CD4-positive, alpha-beta T cell (primary cell): ENCODE results near the gene CIRBP. TPM values are rescaled to one million over a fixed set of nuclear protein-coding genes. Genes with fewer than 3 reads are reported as not detected.

ENCODE experiments used
- ATAC-seq: fragments of 200-7000 bp; cut with Tn5 transposase; one replicate; pipeline ENCODE4 v1.10.0; 2022; ENCODE audit warnings: mild to moderate bottlenecking; ENCODE audit not compliant: poor library complexity
- CTCF ChIA-PET: fragments of 350-600 bp; sonication (Branson Sonifier 250); formaldehyde crosslinking; loops from one replicate; lab custom pipeline; 2021; ENCODE audit warnings: antibody characterized with exemption, inconsistent platforms; lab: Charles Lee
- POLR2A ChIA-PET: fragments of 350-600 bp; sonication (Branson Sonifier 250); formaldehyde crosslinking; loops from one replicate; lab custom pipeline; 2021; ENCODE audit warnings: antibody characterized with exemption, inconsistent platforms; lab: Charles Lee
- DNase-seq, 14 experiments: peaks; one replicate each; pipeline ENCODE4 v3.0.0-alpha.2; 2013 to 2020; ENCODE audit warnings: mixed read lengths in 2 of 14
- H3K27ac ChIP-seq, 2 donors: one replicate each; pipeline versions ENCODE4 v1.5.1 to v1.7.0; 2013; ENCODE audit warnings: low read length in 2 of 2, low read depth in 1 of 2, mild to moderate bottlenecking in 1 of 2
- H3K27me3 ChIP-seq, 2 experiments: 1 replicate in 1 of 2; 2 replicates in 1 of 2; pipeline versions ENCODE4 v1.6.1 to v1.7.0; 2013; ENCODE audit warnings: low read length in 2 of 2, control low read depth in 1 of 2, mild to moderate bottlenecking in 1 of 2, moderate library complexity in 1 of 2; ENCODE audit not compliant: insufficient read depth in 2 of 2, control insufficient read depth in 1 of 2
- H3K36me3 ChIP-seq: one replicate; pipeline ENCODE4 v1.6.1; 2013; ENCODE audit warnings: low read length, control low read depth; ENCODE audit not compliant: insufficient read depth
- H3K4me1 ChIP-seq: one replicate; pipeline ENCODE4 v1.6.1; 2013; ENCODE audit warnings: low read length, control low read depth; ENCODE audit not compliant: insufficient read depth
- H3K4me3 ChIP-seq: one replicate; pipeline ENCODE4 v1.5.1; 2013; ENCODE audit warnings: mild to moderate bottlenecking, low read length, moderate library complexity
- H3K9me3 ChIP-seq, 2 experiments: 1 replicate in 1 of 2; 2 replicates in 1 of 2; pipeline versions ENCODE4 v1.6.1 to v1.7.0; 2013; ENCODE audit warnings: low read length in 2 of 2, mild to moderate bottlenecking in 2 of 2, control low read depth in 1 of 2, moderate library complexity in 1 of 2; ENCODE audit not compliant: control insufficient read depth in 1 of 2, insufficient read depth in 1 of 2
- H3K27ac Mint-ChIP-seq: one replicate; pipeline ENCODE4 v1.8.0; 2020; ENCODE audit warnings: mixed read lengths
- H3K27me3 Mint-ChIP-seq: one replicate; pipeline ENCODE4 v1.8.0; 2021; ENCODE audit warnings: mixed read lengths
- H3K36me3 Mint-ChIP-seq: one replicate; pipeline ENCODE4 v1.8.0; 2021; ENCODE audit warnings: low read depth, mixed read lengths
- H3K4me1 Mint-ChIP-seq: one replicate; pipeline ENCODE4 v1.8.0; 2021; ENCODE audit warnings: low read depth, mixed read lengths
- H3K4me3 Mint-ChIP-seq: one replicate; pipeline ENCODE4 v1.8.0; 2020; ENCODE audit warnings: mild to moderate bottlenecking, mixed read lengths
- H3K9me3 Mint-ChIP-seq: one replicate; pipeline ENCODE4 v1.8.0; 2020; ENCODE audit warnings: mixed read lengths
- intact Hi-C, 2 experiments: fragments of 100-400 bp; cut with DNase I in 1 of 2; cut with micrococcal nuclease in 1 of 2; formaldehyde crosslinking; loops; one replicate each; pipeline versions ENCODE4 v1.15.1 to v1.9.0; 2023 to 2025; cut with DNase I, micrococcal nuclease
- total RNA-seq, 174 experiments: library from RNA in 2 of 174; stranded (reverse) in 2 of 174; gene quantifications; one replicate each; pipeline ENCODE4 v1.2.3 and lab custom pipeline; 2021 to 2026
- TF ChIP-seq, protein P1 (sequence below): fragments of 200-600 bp; IDR thresholded peaks from one replicate; pipeline ENCODE4 v1.8.0; 2022; ENCODE audit warnings: antibody characterized with exemption, mild to moderate bottlenecking

The CIRBP gene
- total RNA-seq, 2 experiments from 2014 or later: 614 to 628 TPM

DNA sequence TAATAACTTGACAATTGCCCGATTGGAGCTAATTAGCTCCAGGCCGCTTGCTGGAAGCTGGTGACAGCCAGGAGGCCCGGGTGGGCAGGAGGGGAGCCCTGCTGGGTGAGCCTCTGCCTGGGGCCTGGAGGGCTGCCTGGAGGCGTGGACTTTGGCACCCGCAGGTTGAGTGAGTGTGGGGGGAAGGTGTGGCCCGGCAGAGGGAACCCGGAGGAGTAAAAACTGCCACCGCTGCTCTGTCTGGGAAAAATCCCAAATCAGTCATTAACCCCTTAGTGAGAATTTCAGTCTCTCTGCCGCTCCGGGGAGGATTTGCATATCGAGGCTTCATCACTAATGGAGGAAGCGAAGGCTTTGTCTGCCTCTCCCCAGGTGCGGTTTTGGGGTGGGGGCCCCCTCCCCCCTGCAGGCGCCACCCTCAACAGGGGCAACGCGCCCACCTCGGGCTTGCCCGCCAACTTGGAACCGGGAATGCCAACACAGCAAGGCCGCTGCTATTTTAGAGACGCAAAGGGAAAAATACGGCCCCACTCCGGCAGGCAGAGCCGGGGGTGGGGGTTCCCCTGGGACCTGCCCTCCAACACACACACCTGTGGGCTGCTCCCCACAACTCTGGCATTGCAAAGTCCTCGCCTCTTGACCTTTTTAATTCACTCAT lies 22.8 kb downstream of the CIRBP start:
- TF ChIP-seq, protein P1, sequence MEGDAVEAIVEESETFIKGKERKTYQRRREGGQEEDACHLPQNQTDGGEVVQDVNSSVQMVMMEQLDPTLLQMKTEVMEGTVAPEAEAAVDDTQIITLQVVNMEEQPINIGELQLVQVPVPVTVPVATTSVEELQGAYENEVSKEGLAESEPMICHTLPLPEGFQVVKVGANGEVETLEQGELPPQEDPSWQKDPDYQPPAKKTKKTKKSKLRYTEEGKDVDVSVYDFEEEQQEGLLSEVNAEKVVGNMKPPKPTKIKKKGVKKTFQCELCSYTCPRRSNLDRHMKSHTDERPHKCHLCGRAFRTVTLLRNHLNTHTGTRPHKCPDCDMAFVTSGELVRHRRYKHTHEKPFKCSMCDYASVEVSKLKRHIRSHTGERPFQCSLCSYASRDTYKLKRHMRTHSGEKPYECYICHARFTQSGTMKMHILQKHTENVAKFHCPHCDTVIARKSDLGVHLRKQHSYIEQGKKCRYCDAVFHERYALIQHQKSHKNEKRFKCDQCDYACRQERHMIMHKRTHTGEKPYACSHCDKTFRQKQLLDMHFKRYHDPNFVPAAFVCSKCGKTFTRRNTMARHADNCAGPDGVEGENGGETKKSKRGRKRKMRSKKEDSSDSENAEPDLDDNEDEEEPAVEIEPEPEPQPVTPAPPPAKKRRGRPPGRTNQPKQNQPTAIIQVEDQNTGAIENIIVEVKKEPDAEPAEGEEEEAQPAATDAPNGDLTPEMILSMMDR: no peak
- Histone ChIP-seq H3K27me3 (peaks cover 53 to 65% of the 10 kb centered on the region in 2 experiments), H3K4me1 (peaks cover 19% of the 10 kb centered on the region), H3K36me3 (no peaks in the 10 kb centered on the region), H3K27ac (no peak overlapping the region), H3K4me3 (no peak overlapping the region), H3K9me3 (peaks cover 0 to 66% of the 10 kb centered on the region in 2 experiments)
- Mint-ChIP-seq H3K27ac (no peak overlapping the region), H3K4me1 (no peaks in the 10 kb centered on the region), H3K9me3 (no peaks in the 10 kb centered on the region), H3K4me3 (no peak overlapping the region), H3K27me3 (peaks cover 27% of the 10 kb centered on the region), H3K36me3 (no peaks in the 10 kb centered on the region)
- ChIA-PET CTCF (interaction anchor here (0.6 to 1.4 kb wide), 2 partner anchors 12 to 729 kb away, joined by 3 to 4 read pairs; no protein-coding TSS in a partner anchor), POLR2A (no interaction called here)
- intact Hi-C loops: no loop called here
- no peak for DNase-seq
- ATAC-seq: no peak

DNA sequence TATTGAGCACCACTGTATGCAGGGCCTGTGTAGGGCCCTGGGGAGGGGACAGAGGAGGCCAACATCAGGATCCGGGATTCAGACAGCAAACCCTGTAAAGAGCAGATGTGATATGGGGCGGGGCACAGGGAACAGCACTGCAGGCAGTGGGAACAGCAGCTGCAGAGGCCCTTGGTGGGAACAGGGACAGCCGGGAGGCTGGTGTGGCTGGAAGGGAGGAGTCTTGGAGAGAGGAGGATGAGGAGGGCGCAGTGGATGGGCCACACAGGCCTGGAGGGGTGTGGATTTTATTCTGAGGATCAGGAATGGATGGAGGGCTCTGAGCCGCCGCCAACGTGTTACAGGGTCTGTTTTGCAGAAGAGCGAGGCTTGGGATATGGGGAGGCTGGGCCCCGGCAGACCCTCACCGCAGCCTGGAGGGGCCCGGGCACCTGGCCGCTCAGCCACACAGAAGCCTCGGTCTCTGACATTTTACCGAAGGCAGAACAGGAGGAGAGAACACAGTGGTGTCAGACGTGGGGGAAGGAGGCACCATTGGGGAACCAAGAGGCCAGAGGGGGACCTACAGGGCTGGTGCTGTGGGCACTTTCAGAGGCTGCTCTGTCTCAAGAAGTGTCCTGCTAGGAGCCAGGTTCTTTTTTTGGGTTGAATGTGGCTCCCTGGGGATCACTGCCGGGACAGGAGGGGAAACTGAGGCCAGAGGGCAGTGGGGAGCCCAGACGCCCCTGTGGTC lies 23.5 kb downstream of the CIRBP start:
- Mint-ChIP-seq H3K27ac (no peak overlapping the region), H3K27me3 (peaks cover 34% of the 10 kb centered on the region), H3K4me1 (no peaks in the 10 kb centered on the region), H3K4me3 (no peak overlapping the region), H3K36me3 (no peaks in the 10 kb centered on the region), H3K9me3 (no peaks in the 10 kb centered on the region)
- ATAC-seq: no peak
- Histone ChIP-seq H3K36me3 (no peaks in the 10 kb centered on the region), H3K4me3 (no peak overlapping the region), H3K9me3 (peaks cover 0 to 62% of the 10 kb centered on the region in 2 experiments), H3K4me1 (peaks cover 18% of the 10 kb centered on the region), H3K27me3 (peaks cover 48 to 58% of the 10 kb centered on the region in 2 experiments), H3K27ac (no peak overlapping the region)
- intact Hi-C loops: no loop called here
- TF ChIP-seq, protein P1: no peak
- POLR2A ChIA-PET: no interaction called here
- no peak for DNase-seq
- CTCF ChIA-PET: interaction anchor here (0.6 kb wide), 1 partner anchor 728 kb away, joined by 4 read pairs; no protein-coding TSS in a partner anchor

DNA sequence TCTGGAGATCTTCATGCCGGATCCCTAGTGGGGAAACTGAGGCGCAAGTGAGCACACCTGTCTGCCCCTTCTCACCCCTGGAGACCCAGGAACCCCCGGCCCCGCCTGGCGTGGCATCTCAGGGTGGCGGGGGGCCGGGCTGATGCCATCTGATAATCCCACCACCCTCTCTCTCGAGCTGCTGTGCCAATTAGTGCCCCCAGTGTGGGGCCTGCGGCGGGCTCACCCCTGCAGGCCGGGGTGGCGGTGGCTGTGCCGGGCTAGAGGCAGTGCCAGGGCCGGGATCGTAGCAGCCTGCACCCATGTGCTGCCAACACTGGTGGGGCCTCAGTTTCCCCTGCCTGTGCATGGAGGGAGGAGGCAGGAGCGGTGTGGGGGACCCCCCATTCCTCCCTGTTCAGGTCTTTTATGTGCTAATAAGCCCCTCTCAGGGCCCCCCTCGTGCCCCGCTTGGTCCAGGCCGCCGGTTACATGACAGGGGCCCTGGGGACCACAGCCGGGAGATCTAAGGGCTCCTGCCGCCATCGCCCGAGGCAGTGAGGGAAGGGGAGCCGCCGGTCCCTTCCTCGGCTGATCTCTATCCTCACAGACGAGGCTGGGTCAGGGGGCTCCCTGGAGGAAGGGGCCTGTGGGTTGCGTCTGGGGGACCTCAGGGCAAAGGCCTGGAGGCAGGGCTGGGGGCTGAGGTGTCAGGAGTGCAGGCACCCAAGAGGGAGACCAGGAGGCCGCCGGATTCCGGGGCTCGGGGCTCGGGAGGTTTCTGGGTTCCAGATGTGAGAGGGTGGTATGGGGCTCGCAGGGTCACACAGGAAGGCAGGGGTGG lies 24.9 kb downstream of the CIRBP start:
- Mint-ChIP-seq H3K4me3 (no peak overlapping the region), H3K36me3 (no peaks in the 10 kb centered on the region), H3K27me3 (peaks cover 36% of the 10 kb centered on the region), H3K9me3 (no peaks in the 10 kb centered on the region), H3K27ac (no peak overlapping the region), H3K4me1 (no peaks in the 10 kb centered on the region)
- H3K27ac ChIP-seq: no peak overlapping the region
- intact Hi-C loops: no loop called here
- peaks cover 0 to 51% of the 10 kb centered on the region in 2 experiments for H3K9me3 ChIP-seq
- CTCF ChIA-PET: no interaction called here
- H3K27me3 ChIP-seq: peaks cover 39 to 44% of the 10 kb centered on the region in 2 experiments
- peaks cover 15% of the 10 kb centered on the region for H3K4me1 ChIP-seq
- no peaks in the 10 kb centered on the region for H3K36me3 ChIP-seq
- TF ChIP-seq, protein P1: no peak
- peak in 1 of 14 experiments; percentile 19 for DNase-seq
- H3K4me3 ChIP-seq: no peak overlapping the region
- no peak for ATAC-seq
- POLR2A ChIA-PET: no interaction called here
